Measurements from ENCODE around the gene PTPRT. TPM values are rescaled to one million over a fixed set of nuclear protein-coding genes. Genes with fewer than 3 reads are reported as not detected.

The PTPRT gene
- total RNA-seq, 4 donors from 2014 or later, result 0.04 TPM; not detected in 3

- Histone ChIP-seq H3K36me3 (no peaks in the 10 kb centered on the region), H3K27me3 (no peaks in the 10 kb centered on the region), H3K27ac (no peak overlapping the region), H3K4me3 (no peak overlapping the region), H3K4me1 (no peaks in the 10 kb centered on the region), H3K9me3 (peaks cover 0 to 32% (median 0%) of the 10 kb centered on the region in 3 donors)
- no peak for ATAC-seq
- WGBS, 2 donors (ENCODE audit: low coverage in 1 of 2), result 92% methylated on average over 2 to 3 of the region's 3 CpGs
- TF ChIP-seq CTCF (IDR thresholded peaks at IDR 0.05) (no peak), POLR2AphosphoS5 (IDR thresholded peaks at IDR 0.05) (no peak), POLR2A (IDR thresholded peaks at IDR 0.05) (no peak), EP300 (IDR thresholded peaks at IDR 0.05) (no peak)
Observed at GRCh38 chr20:42708266-42708665, 481.4 kb downstream of the PTPRT start.

- Histone ChIP-seq H3K4me1 (no peaks in the 10 kb centered on the region), H3K9me3 (peaks cover 0 to 30% (median 0%) of the 10 kb centered on the region in 3 donors), H3K27ac (no peak overlapping the region), H3K27me3 (no peaks in the 10 kb centered on the region), H3K36me3 (no peaks in the 10 kb centered on the region), H3K4me3 (no peak overlapping the region)
- no peak for ATAC-seq
- TF ChIP-seq CTCF (IDR thresholded peaks at IDR 0.05), result no peak
- no peak for TF ChIP-seq EP300 (IDR thresholded peaks at IDR 0.05)
- TF ChIP-seq POLR2AphosphoS5 (IDR thresholded peaks at IDR 0.05), result no peak
- no peak for TF ChIP-seq POLR2A (IDR thresholded peaks at IDR 0.05)
- 0 to 60% methylated on average over 1 of the region's 1 CpG for WGBS, 2 donors (ENCODE audit: low coverage in 1 of 2)
Observed at GRCh38 chr20:42706759-42707158, 482.9 kb downstream of the PTPRT start.

GRCh38 chr20:42705550-42705949, 484.2 kb downstream of the PTPRT start:
- TF ChIP-seq POLR2A (IDR thresholded peaks at IDR 0.05) (no peak), EP300 (IDR thresholded peaks at IDR 0.05) (no peak), CTCF (IDR thresholded peaks at IDR 0.05) (no peak), POLR2AphosphoS5 (IDR thresholded peaks at IDR 0.05) (no peak)
- no peak overlapping the region for H3K27ac ChIP-seq
- no peak for ATAC-seq
- H3K36me3 ChIP-seq, result no peaks in the 10 kb centered on the region
- H3K27me3 ChIP-seq, result no peaks in the 10 kb centered on the region
- H3K9me3 ChIP-seq, result peaks cover 0 to 18% (median 0%) of the 10 kb centered on the region in 3 donors
- H3K4me3 ChIP-seq, result no peak overlapping the region
- H3K4me1 ChIP-seq, result no peaks in the 10 kb centered on the region

GRCh38 chr20:42703744-42704143, 486.0 kb downstream of the PTPRT start:
- H3K36me3 ChIP-seq, result no peaks in the 10 kb centered on the region
- no peak for TF ChIP-seq POLR2AphosphoS5 (IDR thresholded peaks at IDR 0.05)
- TF ChIP-seq CTCF (IDR thresholded peaks at IDR 0.05), result no peak
- TF ChIP-seq POLR2A (IDR thresholded peaks at IDR 0.05), result no peak
- no peak for TF ChIP-seq EP300 (IDR thresholded peaks at IDR 0.05)
- no peaks in the 10 kb centered on the region for H3K27me3 ChIP-seq
- WGBS, 2 donors (ENCODE audit: low coverage in 1 of 2), result 83 to 85% methylated on average over 5 to 6 of the region's 6 CpGs
- peaks cover 0 to 5% (median 0%) of the 10 kb centered on the region in 3 donors for H3K9me3 ChIP-seq
- ATAC-seq, result no peak
- H3K4me3 ChIP-seq, result no peak overlapping the region
- no peak overlapping the region for H3K27ac ChIP-seq
- H3K4me1 ChIP-seq, result no peaks in the 10 kb centered on the region

GRCh38 chr20:42701948-42702347, 487.8 kb downstream of the PTPRT start:
- no peaks in the 10 kb centered on the region for H3K27me3 ChIP-seq
- WGBS, 2 donors (ENCODE audit: low coverage in 1 of 2), result 74 to 88% methylated on average over 3 to 4 of the region's 4 CpGs
- ATAC-seq, result no peak

More at GRCh38 chr20:42701948-42702347, 487.8 kb downstream of the PTPRT start:
- Histone ChIP-seq H3K4me3 (no peak overlapping the region), H3K4me1 (no peaks in the 10 kb centered on the region), H3K27ac (no peak overlapping the region), H3K36me3 (no peaks in the 10 kb centered on the region), H3K9me3 (peaks cover 0 to 4% (median 0%) of the 10 kb centered on the region in 3 donors)
- TF ChIP-seq POLR2AphosphoS5 (IDR thresholded peaks at IDR 0.05), result no peak
- TF ChIP-seq EP300 (IDR thresholded peaks at IDR 0.05), result no peak
- TF ChIP-seq CTCF (IDR thresholded peaks at IDR 0.05), result no peak
- no peak for TF ChIP-seq POLR2A (IDR thresholded peaks at IDR 0.05)

All from gastroesophageal sphincter (tissue), 4 donors.